ENCODE results near the gene ASPRV1.
"Not testable (repeated sequence)": the region's sequence is repeated elsewhere in the genome, so short reads cannot be mapped to it uniquely, and the experiment has no call there.

Gene ASPRV1

GRCh38 chr2:69957965-69958364 lies 3.5 kb downstream of the ASPRV1 start:
- DNase-seq (ENCODE audit: low spot score), result no peak
- in situ Hi-C loops (cut with MboI; ENCODE audit: low pct_unique_long_range_greater_than_20kb, low sequenced_read_pairs, unreplicated experiment), result no loop called here
- TF ChIP-seq, protein P1, sequence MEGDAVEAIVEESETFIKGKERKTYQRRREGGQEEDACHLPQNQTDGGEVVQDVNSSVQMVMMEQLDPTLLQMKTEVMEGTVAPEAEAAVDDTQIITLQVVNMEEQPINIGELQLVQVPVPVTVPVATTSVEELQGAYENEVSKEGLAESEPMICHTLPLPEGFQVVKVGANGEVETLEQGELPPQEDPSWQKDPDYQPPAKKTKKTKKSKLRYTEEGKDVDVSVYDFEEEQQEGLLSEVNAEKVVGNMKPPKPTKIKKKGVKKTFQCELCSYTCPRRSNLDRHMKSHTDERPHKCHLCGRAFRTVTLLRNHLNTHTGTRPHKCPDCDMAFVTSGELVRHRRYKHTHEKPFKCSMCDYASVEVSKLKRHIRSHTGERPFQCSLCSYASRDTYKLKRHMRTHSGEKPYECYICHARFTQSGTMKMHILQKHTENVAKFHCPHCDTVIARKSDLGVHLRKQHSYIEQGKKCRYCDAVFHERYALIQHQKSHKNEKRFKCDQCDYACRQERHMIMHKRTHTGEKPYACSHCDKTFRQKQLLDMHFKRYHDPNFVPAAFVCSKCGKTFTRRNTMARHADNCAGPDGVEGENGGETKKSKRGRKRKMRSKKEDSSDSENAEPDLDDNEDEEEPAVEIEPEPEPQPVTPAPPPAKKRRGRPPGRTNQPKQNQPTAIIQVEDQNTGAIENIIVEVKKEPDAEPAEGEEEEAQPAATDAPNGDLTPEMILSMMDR (IDR thresholded peaks at IDR 0.05; ENCODE audit: extremely low read depth, insufficient read depth, missing control alignments), result no peak

- TF ChIP-seq, protein P1 (IDR thresholded peaks at IDR 0.05; ENCODE audit: extremely low read depth, insufficient read depth, missing control alignments), result no peak
- DNase-seq (ENCODE audit: low spot score), result no peak
- in situ Hi-C loops (cut with MboI; ENCODE audit: low pct_unique_long_range_greater_than_20kb, low sequenced_read_pairs, unreplicated experiment), result no loop called here
Observed at GRCh38 chr2:69956475-69956979, 4.9 kb downstream of the ASPRV1 start.

GRCh38 chr2:69955029-69955428 lies 6.4 kb downstream of the ASPRV1 start:
- TF ChIP-seq, protein P1 (IDR thresholded peaks at IDR 0.05; ENCODE audit: extremely low read depth, insufficient read depth, missing control alignments), result no peak
- in situ Hi-C loops (cut with MboI; ENCODE audit: low pct_unique_long_range_greater_than_20kb, low sequenced_read_pairs, unreplicated experiment), result no loop called here
- DNase-seq (ENCODE audit: low spot score), result no peak

GRCh38 chr2:69954084-69954483 lies 7.3 kb downstream of the ASPRV1 start:
- TF ChIP-seq, protein P1 (IDR thresholded peaks at IDR 0.05; ENCODE audit: extremely low read depth, insufficient read depth, missing control alignments), result no peak
- in situ Hi-C loops (cut with MboI; ENCODE audit: low pct_unique_long_range_greater_than_20kb, low sequenced_read_pairs, unreplicated experiment), result no loop called here
- no peak for DNase-seq (ENCODE audit: low spot score)

DNA sequence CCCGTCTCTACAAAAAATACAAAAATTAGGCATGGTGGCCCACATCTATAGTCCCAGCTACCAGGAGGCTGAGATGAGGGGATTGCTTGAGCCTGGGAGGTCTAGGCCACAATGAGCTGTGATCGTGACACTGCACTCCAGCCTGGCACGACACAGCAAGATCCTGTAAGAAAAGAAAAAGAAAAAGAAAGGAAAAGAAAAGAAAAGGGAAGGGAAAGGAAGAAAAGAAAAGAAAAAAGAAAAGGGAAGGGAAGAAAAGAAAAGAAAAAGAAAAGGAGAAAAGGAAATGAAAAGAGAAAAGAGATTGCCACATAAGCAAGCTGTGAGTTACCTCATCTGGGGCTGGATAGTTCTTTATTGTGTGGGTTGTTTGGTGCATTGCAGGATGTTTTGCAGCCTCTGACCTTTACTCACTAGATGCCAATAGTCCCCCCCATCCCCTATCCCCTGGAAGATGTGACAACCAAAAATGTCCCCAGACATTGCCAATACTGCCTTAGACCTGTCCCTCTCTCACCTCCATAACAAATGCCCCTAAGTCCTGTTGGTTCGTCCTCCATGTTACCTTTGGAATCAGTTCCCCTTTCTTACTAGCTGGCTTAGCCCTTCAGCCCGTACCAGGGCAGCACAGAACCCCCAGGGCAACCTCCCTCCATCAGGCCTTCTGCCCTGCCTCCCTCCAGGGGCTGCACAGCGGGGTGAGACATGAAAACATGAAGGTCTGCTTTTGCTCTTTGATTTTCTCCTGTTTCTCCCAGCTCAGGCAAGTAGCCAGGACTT lies 8.9 kb downstream of the ASPRV1 start:
- no peak for DNase-seq (ENCODE audit: low spot score)

DNA sequence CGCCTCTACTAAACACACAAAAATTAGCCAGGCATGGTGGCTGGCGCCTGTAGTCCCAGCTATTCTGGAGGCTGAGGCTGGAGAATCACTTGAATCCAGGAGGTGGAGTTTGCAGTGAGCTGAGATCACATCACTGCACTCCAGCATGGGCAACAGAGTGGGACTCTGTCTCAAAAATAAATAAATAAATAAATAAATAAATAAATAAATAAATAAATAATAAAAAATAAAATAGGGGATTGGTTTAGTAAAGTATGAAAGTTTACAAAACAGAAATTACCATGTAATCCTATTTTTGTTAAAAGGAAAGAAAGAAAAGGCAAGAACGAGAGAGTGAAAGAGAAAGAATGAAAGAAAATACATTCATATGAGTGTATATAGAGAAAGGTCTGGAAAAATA lies 10.8 kb downstream of the ASPRV1 start:
- in situ Hi-C loops (cut with MboI; ENCODE audit: low pct_unique_long_range_greater_than_20kb, low sequenced_read_pairs, unreplicated experiment); DNase-seq (ENCODE audit: low spot score): not testable (repeated sequence)

More for the DNA sequence above, 8.9 kb downstream of the ASPRV1 start:
- TF ChIP-seq, protein P1 (IDR thresholded peaks at IDR 0.05; ENCODE audit: extremely low read depth, insufficient read depth, missing control alignments), result no peak
- in situ Hi-C loops (cut with MboI; ENCODE audit: low pct_unique_long_range_greater_than_20kb, low sequenced_read_pairs, unreplicated experiment), result no loop called here

GRCh38 chr2:69950241-69950640 lies 11.2 kb downstream of the ASPRV1 start:
- no peak for DNase-seq (ENCODE audit: low spot score)
- in situ Hi-C loops (cut with MboI; ENCODE audit: low pct_unique_long_range_greater_than_20kb, low sequenced_read_pairs, unreplicated experiment), result no loop called here
- TF ChIP-seq, protein P1 (IDR thresholded peaks at IDR 0.05; ENCODE audit: extremely low read depth, insufficient read depth, missing control alignments), result no peak
